ENCODE measurements around the gene KIAA1958. TPM values are rescaled to one million over a fixed set of nuclear protein-coding genes. Genes with fewer than 3 reads are reported as not detected.
"Not testable (repeated sequence)": the region's sequence is repeated elsewhere in the genome, so short reads cannot be mapped to it uniquely, and the experiment has no call there.

The KIAA1958 gene
- total RNA-seq, 1 donor from 2014 or later = 3.9 TPM

- intact Hi-C loops (cut with micrococcal nuclease) = loop anchor here (2.0 to 5.0 kb wide), 5 partner anchors 316 to 1005 kb away; partner anchors contain the start of genes C9orf43, POLE3, SLC31A2 and UGCG
Measured at GRCh38 chr9:112487799-112488340, 1.2 kb downstream of the KIAA1958 start.

- intact Hi-C loops (cut with micrococcal nuclease) = loop anchor here (5.0 kb wide), 3 partner anchors 317 to 923 kb away; partner anchors contain the start of genes C9orf43, POLE3 and SLC31A2
Measured at GRCh38 chr9:112489039-112489546, 2.5 kb downstream of the KIAA1958 start.

- intact Hi-C loops (cut with micrococcal nuclease) = loop anchor here (5.0 kb wide), 3 partner anchors 318 to 922 kb away; partner anchors contain the start of genes C9orf43, POLE3 and SLC31A2
Measured at GRCh38 chr9:112489876-112490666, 3.4 kb downstream of the KIAA1958 start.

GRCh38 chr9:112493393-112494137 is 6.9 kb downstream of the KIAA1958 start:
- intact Hi-C loops (cut with micrococcal nuclease) = no loop called here

GRCh38 chr9:112494153-112494552 is 7.5 kb downstream of the KIAA1958 start:
- intact Hi-C loops (cut with micrococcal nuclease) = no loop called here

GRCh38 chr9:112495614-112496013 is 9.0 kb downstream of the KIAA1958 start:
- intact Hi-C loops (cut with micrococcal nuclease) = no loop called here

- intact Hi-C loops (cut with micrococcal nuclease) = no loop called here
Measured at GRCh38 chr9:112496074-112496722, 9.6 kb downstream of the KIAA1958 start.

- intact Hi-C loops (cut with micrococcal nuclease) = no loop called here
Measured at GRCh38 chr9:112500842-112501241, 14.2 kb downstream of the KIAA1958 start.

GRCh38 chr9:112501287-112501686 is 14.7 kb downstream of the KIAA1958 start:
- intact Hi-C loops (cut with micrococcal nuclease) = no loop called here

- intact Hi-C loops (cut with micrococcal nuclease) = no loop called here
Measured at GRCh38 chr9:112502175-112502946, 15.7 kb downstream of the KIAA1958 start.

GRCh38 chr9:112503170-112503569 is 16.5 kb downstream of the KIAA1958 start:
- intact Hi-C loops (cut with micrococcal nuclease) = no loop called here

GRCh38 chr9:112505086-112505485 is 18.5 kb downstream of the KIAA1958 start:
- intact Hi-C loops (cut with micrococcal nuclease) = no loop called here

GRCh38 chr9:112505607-112506006 is 19.0 kb downstream of the KIAA1958 start:
- intact Hi-C loops (cut with micrococcal nuclease) = loop anchor here (2.0 kb wide), 1 partner anchor 29 kb away; no protein-coding TSS in a partner anchor

- intact Hi-C loops (cut with micrococcal nuclease) = loop anchor here (2.0 kb wide), 1 partner anchor 30 kb away; no protein-coding TSS in a partner anchor
Measured at GRCh38 chr9:112506571-112506970, 19.9 kb downstream of the KIAA1958 start.

- intact Hi-C loops (cut with micrococcal nuclease) = loop anchor here (2.0 kb wide), 1 partner anchor 30 kb away; no protein-coding TSS in a partner anchor
Measured at GRCh38 chr9:112507001-112507680, 20.5 kb downstream of the KIAA1958 start.

GRCh38 chr9:112508377-112508776 is 21.8 kb downstream of the KIAA1958 start:
- intact Hi-C loops (cut with micrococcal nuclease) = no loop called here

GRCh38 chr9:112512377-112512776 is 25.8 kb downstream of the KIAA1958 start:
- intact Hi-C loops (cut with micrococcal nuclease) = not testable (repeated sequence)

GRCh38 chr9:112516769-112517168 is 30.1 kb downstream of the KIAA1958 start:
- intact Hi-C loops (cut with micrococcal nuclease) = no loop called here

- intact Hi-C loops (cut with micrococcal nuclease) = no loop called here
Measured at GRCh38 chr9:112520069-112520468, 33.4 kb downstream of the KIAA1958 start.

GRCh38 chr9:112520656-112521055 is 34.0 kb downstream of the KIAA1958 start:
- intact Hi-C loops (cut with micrococcal nuclease) = no loop called here

All from T-helper 1 cell treated with Interleukin-12 subunit alpha and Interleukin-12 subunit beta and Interleukin-4 antibody, amounts not matched to agents 30 ng/mL and 1 ng/mL, for 36 hours (primary cell).